Measurements from ENCODE around the gene PLA2G4E.

The PLA2G4E gene

DNA sequence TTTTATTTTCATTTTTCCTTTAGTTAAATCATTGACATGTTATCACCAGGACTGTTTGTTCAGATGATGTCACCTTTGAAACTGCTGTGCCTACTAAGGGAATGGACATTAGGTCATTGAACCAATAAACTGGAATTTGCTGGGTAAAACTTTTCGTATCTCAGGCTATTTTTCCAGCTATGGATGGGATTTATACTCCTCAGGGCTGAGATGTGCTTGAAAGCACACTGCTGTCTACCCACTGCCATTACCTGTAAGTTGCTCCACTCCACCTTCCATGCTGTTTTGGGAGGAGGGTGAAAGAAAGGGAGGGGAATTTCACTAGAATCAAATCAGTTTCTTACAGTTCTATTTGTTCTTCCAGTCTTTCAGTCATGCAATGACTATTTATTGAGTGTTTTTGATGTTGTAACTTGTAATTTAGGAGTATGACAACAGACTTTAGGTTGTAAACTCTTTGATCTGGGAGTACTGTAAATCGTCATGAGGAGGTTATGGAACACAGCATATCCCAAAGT lies 59.8 kb downstream of the PLA2G4E start:
- no peaks in the 10 kb centered on the region for H3K9me3 ChIP-seq (ENCODE audit: control insufficient read depth, insufficient read depth, low read length)
- 0 out of 2 replicates have a peak, but pooled peaks cover 6% of the 10 kb centered on the region for H3K36me3 ChIP-seq (ENCODE audit: control insufficient read depth, insufficient read depth, low read length)
- H3K4me1 ChIP-seq (ENCODE audit: control insufficient read depth, insufficient read depth, low read length) = no peaks in the 10 kb centered on the region
- no peaks in the 10 kb centered on the region for H3K27me3 ChIP-seq (ENCODE audit: control insufficient read depth, insufficient read depth, low read length)
- no peak overlapping the region for H3K27ac ChIP-seq (ENCODE audit: low read depth, low read length)
- no peak overlapping the region for H3K4me3 ChIP-seq (ENCODE audit: low read depth, low read length)
- no peak overlapping the region for H3K9ac ChIP-seq (ENCODE audit: low read depth, low read length)

DNA sequence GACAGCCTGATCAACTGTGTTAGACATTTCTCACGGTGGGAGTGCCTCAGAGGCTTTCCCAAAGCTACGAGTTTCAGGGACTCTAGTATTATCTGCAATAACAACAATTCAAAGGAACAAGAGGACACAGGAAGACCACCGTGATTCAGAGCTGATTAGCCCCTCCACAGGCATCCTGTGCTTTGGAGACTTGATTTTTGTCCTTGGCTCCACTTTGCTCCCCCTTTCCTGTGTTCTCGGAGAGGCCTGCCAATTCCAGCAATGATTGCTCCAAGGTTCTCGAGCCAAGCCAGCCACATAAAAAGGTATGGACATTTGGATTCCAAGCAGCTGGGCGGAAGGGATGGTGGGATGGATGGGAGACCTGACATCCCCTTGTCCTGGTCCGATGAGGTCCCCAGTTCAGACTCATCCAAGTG lies 62.8 kb downstream of the PLA2G4E start:
- no peaks in the 10 kb centered on the region for H3K4me1 ChIP-seq (ENCODE audit: control insufficient read depth, insufficient read depth, low read length)
- H3K27ac ChIP-seq (ENCODE audit: low read depth, low read length) = no peak overlapping the region
- H3K27me3 ChIP-seq (ENCODE audit: control insufficient read depth, insufficient read depth, low read length) = no peaks in the 10 kb centered on the region
- H3K9ac ChIP-seq (ENCODE audit: low read depth, low read length) = no peak overlapping the region
- peaks cover 12% of the 10 kb centered on the region for H3K36me3 ChIP-seq (ENCODE audit: control insufficient read depth, insufficient read depth, low read length)
- no peak overlapping the region for H3K4me3 ChIP-seq (ENCODE audit: low read depth, low read length)
- no peaks in the 10 kb centered on the region for H3K9me3 ChIP-seq (ENCODE audit: control insufficient read depth, insufficient read depth, low read length)

DNA sequence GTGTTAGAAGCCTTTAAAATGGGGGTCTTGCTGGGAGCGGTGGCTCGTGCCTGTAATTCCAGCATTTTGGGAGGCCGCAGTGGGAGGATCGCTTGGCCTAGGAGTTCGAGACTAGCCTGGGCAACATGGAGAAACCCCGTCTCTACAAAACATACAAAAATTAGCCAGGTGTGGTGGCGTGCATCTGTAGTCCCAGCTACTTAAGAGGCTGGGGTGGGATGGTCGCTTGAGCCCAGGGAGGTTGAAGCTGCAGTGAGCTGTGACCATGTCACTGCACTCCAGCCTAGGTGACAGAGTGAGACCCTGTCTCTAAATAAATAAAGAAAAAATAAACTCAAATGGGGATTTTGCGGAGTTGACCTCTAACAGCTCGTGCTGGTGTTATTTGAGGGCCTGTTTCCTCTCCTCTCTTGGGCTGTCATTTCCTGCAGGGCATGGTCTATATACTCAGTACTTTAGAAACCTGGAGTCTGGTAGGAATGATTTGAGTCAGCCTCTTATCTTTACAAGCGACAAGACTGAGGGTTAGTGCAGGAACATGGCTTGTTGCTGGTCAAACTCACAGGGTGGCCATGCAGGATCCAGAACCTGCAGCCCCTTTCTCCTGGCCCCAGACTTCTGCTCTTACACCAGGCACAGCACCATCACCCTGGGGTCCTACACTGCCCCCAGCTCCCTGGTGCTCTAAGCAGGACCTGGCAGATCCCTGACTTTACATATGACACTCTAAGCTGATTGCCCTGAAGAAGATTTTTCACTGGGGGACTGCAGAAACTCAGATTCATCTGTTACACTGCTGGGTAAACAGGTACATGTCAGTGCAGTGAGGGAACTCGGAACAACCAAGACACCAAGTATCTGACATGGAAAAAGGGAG lies 63.6 kb downstream of the PLA2G4E start:
- no peaks in the 10 kb centered on the region for H3K4me1 ChIP-seq (ENCODE audit: control insufficient read depth, insufficient read depth, low read length)
- no peak overlapping the region for H3K9ac ChIP-seq (ENCODE audit: low read depth, low read length)

DNA sequence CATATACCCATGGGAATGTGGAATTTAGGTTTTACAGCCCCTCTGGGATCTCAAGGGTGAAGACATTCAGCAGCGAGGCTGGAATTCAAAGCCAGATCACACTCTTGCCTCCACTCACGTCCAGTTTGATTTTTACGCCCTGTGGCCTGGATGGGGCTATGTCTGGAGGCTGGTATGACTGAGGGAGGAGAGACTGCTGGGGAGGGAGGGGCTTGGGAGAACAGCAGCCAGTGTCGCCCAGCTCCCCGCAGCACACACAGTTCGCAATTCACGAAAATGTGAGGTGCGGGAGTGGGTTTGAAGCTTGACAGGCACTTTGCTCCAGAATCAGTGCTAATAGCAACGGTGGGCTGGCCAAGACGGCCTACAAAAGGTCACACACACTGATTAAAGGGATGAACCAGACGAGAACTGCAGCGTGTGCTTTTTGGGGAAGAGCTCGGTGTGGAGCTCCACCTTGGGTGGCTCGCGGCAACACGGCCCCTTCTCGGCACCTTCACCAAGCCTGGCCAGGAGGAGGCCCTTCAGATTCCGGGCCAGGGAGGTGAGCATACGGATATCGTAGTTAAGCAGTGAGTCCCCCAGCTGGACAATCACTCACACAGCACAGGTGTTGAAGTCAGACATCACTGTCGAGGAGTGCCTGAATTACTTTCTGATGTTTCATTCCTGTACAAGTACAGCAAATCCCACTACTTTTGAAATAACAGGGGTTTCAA lies 64.9 kb downstream of the PLA2G4E start:
- peaks cover 31% of the 10 kb centered on the region for H3K36me3 ChIP-seq (ENCODE audit: control insufficient read depth, insufficient read depth, low read length)
- H3K4me1 ChIP-seq (ENCODE audit: control insufficient read depth, insufficient read depth, low read length) = no peaks in the 10 kb centered on the region
- H3K27ac ChIP-seq (ENCODE audit: low read depth, low read length) = no peak overlapping the region
- no peak overlapping the region for H3K9ac ChIP-seq (ENCODE audit: low read depth, low read length)
- no peak overlapping the region for H3K4me3 ChIP-seq (ENCODE audit: low read depth, low read length)
- no peaks in the 10 kb centered on the region for H3K9me3 ChIP-seq (ENCODE audit: control insufficient read depth, insufficient read depth, low read length)
- H3K27me3 ChIP-seq (ENCODE audit: control insufficient read depth, insufficient read depth, low read length) = no peaks in the 10 kb centered on the region

More for the DNA sequence above, 63.6 kb downstream of the PLA2G4E start:
- H3K27ac ChIP-seq (ENCODE audit: low read depth, low read length) = no peak overlapping the region
- no peaks in the 10 kb centered on the region for H3K27me3 ChIP-seq (ENCODE audit: control insufficient read depth, insufficient read depth, low read length)
- peaks cover 19% of the 10 kb centered on the region for H3K36me3 ChIP-seq (ENCODE audit: control insufficient read depth, insufficient read depth, low read length)
- no peaks in the 10 kb centered on the region for H3K9me3 ChIP-seq (ENCODE audit: control insufficient read depth, insufficient read depth, low read length)
- H3K4me3 ChIP-seq (ENCODE audit: low read depth, low read length) = no peak overlapping the region

DNA sequence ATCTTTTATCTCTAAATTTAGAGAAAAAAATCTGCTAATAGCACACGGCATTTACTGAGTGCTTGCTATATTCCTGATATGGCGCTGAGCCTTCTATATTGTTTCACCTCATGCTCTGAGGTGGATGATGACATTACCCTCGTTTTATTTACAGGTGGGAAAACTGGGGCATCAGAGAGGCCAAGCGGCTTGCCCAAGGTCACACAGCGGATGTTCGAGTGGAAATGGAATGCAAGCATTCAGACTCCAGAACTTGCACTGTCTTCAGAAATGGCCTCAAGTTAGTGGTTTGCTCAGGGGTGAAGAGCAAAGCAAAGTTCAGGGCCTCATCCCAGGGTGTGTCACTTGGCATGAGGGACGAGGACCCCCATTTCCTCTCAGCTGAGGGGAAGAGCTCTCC lies 65.7 kb downstream of the PLA2G4E start:
- H3K36me3 ChIP-seq (ENCODE audit: control insufficient read depth, insufficient read depth, low read length) = peaks cover 37% of the 10 kb centered on the region

DNA sequence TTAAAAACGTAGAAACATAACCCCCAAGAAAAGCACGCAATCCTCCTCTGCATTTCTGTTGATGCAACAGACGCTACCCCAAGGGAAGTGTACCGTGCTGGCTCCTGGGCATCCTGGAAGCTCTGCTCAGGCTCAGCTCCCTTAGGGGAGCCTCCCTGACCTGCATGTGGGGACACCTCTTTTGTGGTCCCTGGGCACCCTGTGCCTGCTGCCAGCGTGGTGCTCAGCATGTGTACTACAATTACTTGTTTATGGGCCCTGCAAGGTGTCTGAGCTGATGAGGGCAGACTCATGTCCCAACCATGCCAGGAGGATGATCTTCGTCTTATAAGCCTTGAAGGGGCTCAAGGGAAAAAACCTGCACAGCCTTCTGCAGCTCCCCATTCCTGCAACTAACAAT lies 66.8 kb downstream of the PLA2G4E start:
- Histone ChIP-seq H3K27me3 (ENCODE audit: control insufficient read depth, insufficient read depth, low read length) (no peaks in the 10 kb centered on the region), H3K4me3 (ENCODE audit: low read depth, low read length) (no peak overlapping the region), H3K36me3 (ENCODE audit: control insufficient read depth, insufficient read depth, low read length) (peaks cover 37% of the 10 kb centered on the region), H3K9me3 (ENCODE audit: control insufficient read depth, insufficient read depth, low read length) (no peaks in the 10 kb centered on the region), H3K4me1 (ENCODE audit: control insufficient read depth, insufficient read depth, low read length) (peaks cover 9% of the 10 kb centered on the region; the same call in 1 of the 2 replicates), H3K27ac (ENCODE audit: low read depth, low read length) (no peak overlapping the region), H3K9ac (ENCODE audit: low read depth, low read length) (no peak overlapping the region)

More for the DNA sequence above, 65.7 kb downstream of the PLA2G4E start:
- no peak overlapping the region for H3K4me3 ChIP-seq (ENCODE audit: low read depth, low read length)
- H3K27ac ChIP-seq (ENCODE audit: low read depth, low read length) = no peak overlapping the region
- H3K27me3 ChIP-seq (ENCODE audit: control insufficient read depth, insufficient read depth, low read length) = no peaks in the 10 kb centered on the region
- H3K9ac ChIP-seq (ENCODE audit: low read depth, low read length) = no peak overlapping the region
- no peaks in the 10 kb centered on the region for H3K9me3 ChIP-seq (ENCODE audit: control insufficient read depth, insufficient read depth, low read length)
- H3K4me1 ChIP-seq (ENCODE audit: control insufficient read depth, insufficient read depth, low read length) = peaks cover 5% of the 10 kb centered on the region; the same call in 1 of the 2 replicates

DNA sequence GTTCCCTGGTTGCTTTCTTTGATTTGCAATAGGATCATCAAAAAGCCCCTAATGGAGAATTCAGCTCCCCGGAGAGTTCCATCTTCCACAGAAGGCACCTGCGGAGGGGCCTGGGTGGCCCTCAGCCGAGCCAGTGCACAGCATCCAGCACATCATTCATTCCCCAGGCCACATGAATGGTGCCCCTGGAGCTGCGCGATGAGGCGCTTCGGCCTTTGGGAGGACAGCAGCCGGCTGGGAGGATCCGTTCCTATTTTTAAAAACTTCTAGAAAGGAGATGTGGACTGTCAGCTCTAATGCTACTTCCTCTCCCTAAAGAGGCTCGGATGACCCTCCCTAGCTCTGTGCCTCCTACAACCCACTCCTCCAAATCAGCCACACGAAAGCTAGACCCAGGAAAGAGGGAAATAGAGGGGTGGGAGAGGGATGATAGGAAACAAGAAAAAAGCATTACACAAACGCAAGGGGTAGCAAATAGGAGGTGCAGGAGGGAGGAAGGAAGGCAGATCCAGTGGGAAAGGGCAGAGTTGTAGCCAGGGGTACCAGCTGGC lies 68.8 kb downstream of the PLA2G4E start:
- Histone ChIP-seq H3K9ac (ENCODE audit: low read depth, low read length) (no peak overlapping the region), H3K4me3 (ENCODE audit: low read depth, low read length) (no peak overlapping the region)

DNA sequence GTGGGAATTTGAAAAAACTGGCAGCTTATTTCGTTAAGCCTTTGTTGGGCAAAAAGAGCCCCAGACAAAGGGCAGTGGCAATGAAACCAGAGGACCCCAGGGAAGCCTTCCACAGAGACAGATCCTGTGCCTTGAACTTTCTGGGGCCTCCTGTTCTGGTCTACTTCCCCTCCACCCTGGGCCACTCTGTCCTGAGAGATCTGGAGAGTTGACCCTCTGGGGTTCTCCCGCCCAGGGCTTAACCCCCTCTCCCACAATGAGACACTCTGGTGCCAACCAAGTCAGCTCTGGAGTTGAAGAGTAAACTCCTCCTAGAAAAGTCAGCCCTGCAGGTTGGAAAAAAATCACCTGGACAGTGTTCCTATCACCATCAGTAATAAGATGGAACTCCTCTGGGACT lies 69.3 kb downstream of the PLA2G4E start:
- no peak overlapping the region for H3K9ac ChIP-seq (ENCODE audit: low read depth, low read length)
- no peaks in the 10 kb centered on the region for H3K9me3 ChIP-seq (ENCODE audit: control insufficient read depth, insufficient read depth, low read length)
- peaks cover 9% of the 10 kb centered on the region; the same call in 1 of the 2 replicates for H3K4me1 ChIP-seq (ENCODE audit: control insufficient read depth, insufficient read depth, low read length)
- no peak overlapping the region for H3K27ac ChIP-seq (ENCODE audit: low read depth, low read length)
- H3K27me3 ChIP-seq (ENCODE audit: control insufficient read depth, insufficient read depth, low read length) = no peaks in the 10 kb centered on the region
- no peak overlapping the region for H3K4me3 ChIP-seq (ENCODE audit: low read depth, low read length)
- peaks cover 40% of the 10 kb centered on the region for H3K36me3 ChIP-seq (ENCODE audit: control insufficient read depth, insufficient read depth, low read length)

More for the DNA sequence above, 68.8 kb downstream of the PLA2G4E start:
- Histone ChIP-seq H3K27me3 (ENCODE audit: control insufficient read depth, insufficient read depth, low read length) (no peaks in the 10 kb centered on the region), H3K36me3 (ENCODE audit: control insufficient read depth, insufficient read depth, low read length) (peaks cover 37% of the 10 kb centered on the region), H3K27ac (ENCODE audit: low read depth, low read length) (no peak overlapping the region), H3K9me3 (ENCODE audit: control insufficient read depth, insufficient read depth, low read length) (no peaks in the 10 kb centered on the region), H3K4me1 (ENCODE audit: control insufficient read depth, insufficient read depth, low read length) (peaks cover 9% of the 10 kb centered on the region; the same call in 1 of the 2 replicates)

DNA sequence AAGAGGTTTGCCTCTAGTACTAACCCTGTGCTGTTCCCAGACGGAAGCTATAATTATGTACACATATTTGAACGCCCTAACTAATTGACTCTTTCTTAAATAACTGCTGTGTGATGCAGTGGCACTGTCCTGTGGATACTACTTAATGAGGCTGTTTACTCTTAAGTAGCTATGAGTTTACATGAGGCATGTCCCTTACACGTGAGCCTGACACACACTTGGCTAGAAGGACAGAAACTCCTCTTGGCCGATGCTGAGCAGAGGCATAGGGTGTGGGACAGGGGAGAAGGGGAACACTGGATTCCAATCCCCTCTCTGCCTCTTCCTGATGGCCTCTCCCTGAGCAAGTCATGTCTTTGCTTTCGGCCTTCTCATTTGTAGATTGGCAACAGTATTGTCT lies 70.4 kb downstream of the PLA2G4E start:
- H3K9me3 ChIP-seq (ENCODE audit: control insufficient read depth, insufficient read depth, low read length) = no peaks in the 10 kb centered on the region
- H3K36me3 ChIP-seq (ENCODE audit: control insufficient read depth, insufficient read depth, low read length) = peaks cover 45% of the 10 kb centered on the region
- H3K27me3 ChIP-seq (ENCODE audit: control insufficient read depth, insufficient read depth, low read length) = no peaks in the 10 kb centered on the region
- peak overlapping the region; percentile 31 for H3K27ac ChIP-seq (ENCODE audit: low read depth, low read length)
- H3K9ac ChIP-seq (ENCODE audit: low read depth, low read length) = no peak overlapping the region
- peaks cover 9% of the 10 kb centered on the region; the same call in 1 of the 2 replicates for H3K4me1 ChIP-seq (ENCODE audit: control insufficient read depth, insufficient read depth, low read length)
- H3K4me3 ChIP-seq (ENCODE audit: low read depth, low read length) = no peak overlapping the region

DNA sequence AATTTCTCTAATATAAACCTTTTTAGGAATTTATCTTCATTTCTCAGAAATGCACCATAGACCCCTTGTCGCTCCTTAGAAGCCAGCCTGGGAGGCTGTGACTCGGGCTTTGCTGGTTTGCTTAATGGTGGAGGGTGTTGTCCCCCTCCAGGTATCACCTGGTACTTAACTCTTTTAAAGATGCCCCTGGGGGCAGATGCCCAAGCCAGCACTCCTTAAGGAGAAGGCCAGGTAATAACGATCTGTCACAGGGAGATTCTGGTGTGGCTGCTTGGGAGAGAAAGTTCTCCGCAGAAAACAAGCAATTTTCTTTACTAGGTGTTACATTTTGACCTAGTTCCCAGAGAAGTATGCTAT lies 70.7 kb downstream of the PLA2G4E start:
- H3K9ac ChIP-seq (ENCODE audit: low read depth, low read length) = no peak overlapping the region
- no peak overlapping the region for H3K4me3 ChIP-seq (ENCODE audit: low read depth, low read length)
- H3K27ac ChIP-seq (ENCODE audit: low read depth, low read length) = peak overlapping the region; percentile 31
- no peaks in the 10 kb centered on the region for H3K27me3 ChIP-seq (ENCODE audit: control insufficient read depth, insufficient read depth, low read length)
- peaks cover 9% of the 10 kb centered on the region; the same call in 1 of the 2 replicates for H3K4me1 ChIP-seq (ENCODE audit: control insufficient read depth, insufficient read depth, low read length)
- H3K9me3 ChIP-seq (ENCODE audit: control insufficient read depth, insufficient read depth, low read length) = no peaks in the 10 kb centered on the region
- H3K36me3 ChIP-seq (ENCODE audit: control insufficient read depth, insufficient read depth, low read length) = peaks cover 45% of the 10 kb centered on the region
